B cell (primary cell): ENCODE data around the gene UGT1A5. TPM values are rescaled to one million over a fixed set of nuclear protein-coding genes. Genes with fewer than 3 reads are reported as not detected.

Experiments used
- ATAC-seq: fragments of 200-7000 bp; cut with Tn5 transposase; one replicate; pipeline ENCODE4 v1.10.0; 2021; ENCODE audit warnings: low read depth, mild to moderate bottlenecking, moderate number of reproducible peaks, moderate library complexity
- CTCF ChIA-PET: fragments of 350-600 bp; sonication (Branson Sonifier 250); formaldehyde crosslinking; loops from one replicate; lab custom pipeline; 2021; ENCODE audit warnings: antibody characterized with exemption, inconsistent platforms; lab: Charles Lee
- POLR2A ChIA-PET: fragments of 350-600 bp; sonication (Branson Sonifier 250); formaldehyde crosslinking; loops from one replicate; lab custom pipeline; 2021; ENCODE audit warnings: antibody characterized with exemption; lab: Charles Lee
- DNase-seq: peaks from one replicate; pipeline ENCODE4 v3.0.0; 2013
- H2AFZ ChIP-seq: 2 replicates; pipeline ENCODE4 v1.6.1; 2012; ENCODE audit warnings: mild to moderate bottlenecking, low read depth, low read length; ENCODE audit not compliant: insufficient read depth, poor library complexity, severe bottlenecking
- H3K27ac ChIP-seq, 2 donors: 1 replicate in 1 of 2; 2 replicates in 1 of 2; pipeline ENCODE4 v1.5.1; 2012 to 2013; ENCODE audit warnings: low read length in 2 of 2, mild to moderate bottlenecking in 2 of 2, moderate library complexity in 1 of 2
- H3K27me3 ChIP-seq, 4 experiments: fragments of 200-600 bp in 1 of 4; sonication (generic) in 1 of 4; replicated peaks in 1 of 4; 1 replicate in 2 of 4; 2 replicates in 2 of 4; pipeline versions ENCODE4 v1.6.1 to v1.7.0; 2013 to 2016; ENCODE audit warnings: low read length in 3 of 4, mild to moderate bottlenecking in 2 of 4, mixed read lengths in 1 of 4, moderate library complexity in 1 of 4; ENCODE audit not compliant: insufficient read depth in 4 of 4, control insufficient read depth in 3 of 4; ENCODE audit errors: control extremely low read depth in 1 of 4
- H3K36me3 ChIP-seq, 2 experiments: replicated peaks in 1 of 2; 1 replicate in 1 of 2; 2 replicates in 1 of 2; pipeline versions ENCODE4 v1.6.1 to v1.7.1; 2013; ENCODE audit warnings: low read length in 1 of 2; ENCODE audit not compliant: insufficient read depth in 2 of 2, control insufficient read depth in 1 of 2; ENCODE audit errors: control extremely low read depth in 1 of 2, extremely low read depth in 1 of 2
- H3K4me1 ChIP-seq, 2 donors: fragments of 200-600 bp in 1 of 2; sonication (generic) in 1 of 2; 1 replicate in 1 of 2; 2 replicates in 1 of 2; pipeline versions ENCODE4 v1.5.1 to v1.6.1; 2013 to 2017; ENCODE audit warnings: low read length in 2 of 2; ENCODE audit not compliant: control insufficient read depth in 2 of 2, insufficient read depth in 2 of 2
- H3K4me2 ChIP-seq: replicated peaks from 2 replicates; pipeline ENCODE3; 2012; ENCODE audit warnings: mild to moderate bottlenecking, low read depth, low read length; ENCODE audit not compliant: poor library complexity, severe bottlenecking
- H3K4me3 ChIP-seq, 5 experiments: fragments of 200-600 bp in 1 of 5; sonication (generic) in 1 of 5; 1 replicate in 3 of 5; 2 replicates in 2 of 5; pipeline versions ENCODE4 v1.5.1 to v1.7.0; 2011 to 2016; ENCODE audit warnings: low read length in 4 of 5, mild to moderate bottlenecking in 4 of 5, low read depth in 2 of 5, control low read depth in 1 of 5, moderate library complexity in 1 of 5; ENCODE audit not compliant: insufficient read depth in 1 of 5; ENCODE audit errors: control extremely low read depth in 1 of 5, extremely low read depth in 1 of 5
- H3K79me2 ChIP-seq: fragments of 200-600 bp; sonication (generic); one replicate; pipeline ENCODE4 v1.6.0; 2016; ENCODE audit warnings: low read length; ENCODE audit not compliant: control insufficient read depth, insufficient read depth
- H3K9ac ChIP-seq: fragments of 200-600 bp; sonication (generic); 2 replicates; pipeline ENCODE4 v1.6.1; 2017; ENCODE audit warnings: mild to moderate bottlenecking, low read length, moderate library complexity
- H3K9me3 ChIP-seq, 3 donors: one replicate each; pipeline versions ENCODE4 v1.6.1 to v1.7.1; 2013; ENCODE audit warnings: low read length in 2 of 3; ENCODE audit not compliant: control insufficient read depth in 2 of 3, insufficient read depth in 1 of 3; ENCODE audit errors: control extremely low read depth in 1 of 3
- H4K20me1 ChIP-seq: 2 replicates; pipeline ENCODE4 v1.6.0; 2012; ENCODE audit warnings: mild to moderate bottlenecking, low read length; ENCODE audit not compliant: insufficient read depth, control insufficient read depth, poor library complexity, severe bottlenecking
- H3K27ac Mint-ChIP-seq: one replicate; pipeline ENCODE4 v1.8.0; 2021; ENCODE audit warnings: mixed read lengths
- H3K27me3 Mint-ChIP-seq: one replicate; pipeline ENCODE4 v1.8.0; 2021; ENCODE audit warnings: mixed read lengths
- H3K4me1 Mint-ChIP-seq: one replicate; pipeline ENCODE4 v1.8.0; 2021; ENCODE audit warnings: mixed read lengths
- H3K4me3 Mint-ChIP-seq: one replicate; pipeline ENCODE4 v1.8.0; 2021; ENCODE audit warnings: mixed read lengths
- H3K9me3 Mint-ChIP-seq: one replicate; pipeline ENCODE4 v1.8.0; 2022; ENCODE audit warnings: mixed read lengths; ENCODE audit not compliant: insufficient read depth
- CTCF ChIP-seq: fragments of 200-600 bp; IDR thresholded peaks from one replicate; pipeline ENCODE4 v1.8.0; 2022; ENCODE audit warnings: antibody characterized with exemption, mild to moderate bottlenecking
- EZH2 ChIP-seq: IDR thresholded peaks from 2 replicates; pipeline ENCODE4 v1.6.1; 2012; ENCODE audit warnings: borderline replicate concordance, low read depth, mild to moderate bottlenecking, moderate library complexity, low read length; ENCODE audit not compliant: insufficient read depth, poor library complexity, severe bottlenecking
- WGBS: methylation state at CpG from one replicate; pipeline ENCODE4 v1.1.5; 2013; ENCODE audit warnings: missing lambda C conversion rate; ENCODE audit not compliant: insufficient coverage; 5-methylcytosine and 5-hydroxymethylcytosine counted together
- intact Hi-C: fragments of 100-400 bp; cut with micrococcal nuclease; formaldehyde crosslinking; loops from one replicate; pipeline ENCODE4 v1.10.0; 2022
- polyA plus RNA-seq: library from polyadenylated mRNA; depleted of rRNA; stranded (reverse); fragments of >200 nt; gene quantifications from 2 replicates; pipeline ENCODE4 v1.2.3, GENCODE V29; 2012
- total RNA-seq, 2 donors: library from RNA; stranded (reverse); fragments of 120-200 nt in 1 of 2; gene quantifications; 1 replicate in 1 of 2; 2 replicates in 1 of 2; pipeline versions ENCODE4 v1.2.3 to v1.2.4, GENCODE V29; 2013 to 2022

The UGT1A5 gene
- total and polyA plus RNA-seq, 2 donors (not counting 1 experiment from before 2014, with no cell fraction given): not detected

- peaks cover 2 to 14% (median 3%) of the 10 kb centered on the region in 3 donors for H3K9me3 ChIP-seq
- H2AFZ ChIP-seq: no peak overlapping the region
- no peak overlapping the region for H3K9ac ChIP-seq
- WGBS: no CpG with 5 or more reads among the region's 4 CpGs
- no peak for DNase-seq
- peaks cover 29% of the 10 kb centered on the region for H3K27me3 Mint-ChIP-seq
- no peak overlapping the region for H3K4me2 ChIP-seq
- H3K79me2 ChIP-seq: no peaks in the 10 kb centered on the region
- peaks cover 3% of the 10 kb centered on the region for H3K9me3 Mint-ChIP-seq
- no peak overlapping the region for H3K4me3 ChIP-seq
- no peak overlapping the region for H3K27ac ChIP-seq
- ChIA-PET CTCF (no interaction called here), POLR2A (no interaction called here)
- H3K4me3 Mint-ChIP-seq: no peak overlapping the region
- no peak for ATAC-seq
- no peak for TF ChIP-seq CTCF
- no peak for TF ChIP-seq EZH2
- no peaks in the 10 kb centered on the region for H3K4me1 Mint-ChIP-seq
- H3K27me3 ChIP-seq: peaks cover 0 to 10% (median 1%) of the 10 kb centered on the region in 4 experiments
- no peak overlapping the region for H3K27ac Mint-ChIP-seq
- H3K4me1 ChIP-seq: no peaks in the 10 kb centered on the region
- no peaks in the 10 kb centered on the region for H4K20me1 ChIP-seq
- intact Hi-C loops: no loop called here
- H3K36me3 ChIP-seq: no peaks in the 10 kb centered on the region
These were observed 68.1 kb downstream of the UGT1A5 start for GRCh38 chr2:233780771-233781170.

- Histone ChIP-seq H2AFZ (no peak overlapping the region), H3K4me2 (no peak overlapping the region), H3K27ac (no peak overlapping the region), H3K4me1 (no peaks in the 10 kb centered on the region), H3K9ac (no peak overlapping the region), H3K27me3 (no peaks in the 10 kb centered on the region), H3K36me3 (no peaks in the 10 kb centered on the region), H3K9me3 (peaks cover 0 to 8% (median 0%) of the 10 kb centered on the region in 3 donors), H3K79me2 (no peaks in the 10 kb centered on the region), H3K4me3 (no peak overlapping the region), H4K20me1 (no peaks in the 10 kb centered on the region)
- Mint-ChIP-seq H3K27ac (no peak overlapping the region), H3K9me3 (peaks cover 5% of the 10 kb centered on the region), H3K27me3 (peaks cover 15% of the 10 kb centered on the region), H3K4me3 (no peak overlapping the region), H3K4me1 (no peaks in the 10 kb centered on the region)
- intact Hi-C loops: no loop called here
- no peak for TF ChIP-seq CTCF
- TF ChIP-seq EZH2: no peak
- CTCF ChIA-PET: no interaction called here
- POLR2A ChIA-PET: no interaction called here
- DNase-seq: no peak
- 87% methylated on average over 7 of the region's 7 CpGs for WGBS
- ATAC-seq: no peak
These were observed 76.8 kb downstream of the UGT1A5 start for GRCh38 chr2:233789554-233789953.
